ENCODE data around the gene LHB. TPM values are rescaled to one million over a fixed set of nuclear protein-coding genes. Genes with fewer than 3 reads are reported as not detected.
"Not testable (repeated sequence)": the region's sequence is repeated elsewhere in the genome, so short reads cannot be mapped to it uniquely, and the experiment has no call there.

LHB gene
- total and polyA plus RNA-seq, 7 donors: 0.32 TPM; not detected in 6

DNA sequence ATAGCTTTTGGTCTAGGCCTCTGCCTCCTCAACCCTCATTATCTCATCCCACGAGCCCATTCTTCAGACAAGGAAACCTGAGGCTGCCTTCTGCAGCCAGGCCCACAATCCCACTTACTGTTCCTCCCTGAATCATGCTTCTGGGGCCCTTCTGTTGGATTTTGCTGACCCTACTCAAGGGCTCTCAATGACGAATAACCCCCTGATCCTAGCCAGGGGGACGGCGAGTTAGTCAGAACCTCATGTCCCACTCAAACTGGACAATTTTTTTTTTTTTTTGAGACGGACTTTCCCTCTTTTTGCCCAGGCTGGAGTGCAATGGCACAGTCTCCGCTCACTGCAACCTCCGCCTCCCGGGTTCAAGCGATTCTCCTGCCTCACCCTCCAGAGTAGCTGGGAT, 5.2 kb upstream of the LHB start:
- H3K9me3 ChIP-seq: no peaks in the 10 kb centered on the region
- no peak overlapping the region for H3K27ac ChIP-seq
- TF ChIP-seq, protein P1, sequence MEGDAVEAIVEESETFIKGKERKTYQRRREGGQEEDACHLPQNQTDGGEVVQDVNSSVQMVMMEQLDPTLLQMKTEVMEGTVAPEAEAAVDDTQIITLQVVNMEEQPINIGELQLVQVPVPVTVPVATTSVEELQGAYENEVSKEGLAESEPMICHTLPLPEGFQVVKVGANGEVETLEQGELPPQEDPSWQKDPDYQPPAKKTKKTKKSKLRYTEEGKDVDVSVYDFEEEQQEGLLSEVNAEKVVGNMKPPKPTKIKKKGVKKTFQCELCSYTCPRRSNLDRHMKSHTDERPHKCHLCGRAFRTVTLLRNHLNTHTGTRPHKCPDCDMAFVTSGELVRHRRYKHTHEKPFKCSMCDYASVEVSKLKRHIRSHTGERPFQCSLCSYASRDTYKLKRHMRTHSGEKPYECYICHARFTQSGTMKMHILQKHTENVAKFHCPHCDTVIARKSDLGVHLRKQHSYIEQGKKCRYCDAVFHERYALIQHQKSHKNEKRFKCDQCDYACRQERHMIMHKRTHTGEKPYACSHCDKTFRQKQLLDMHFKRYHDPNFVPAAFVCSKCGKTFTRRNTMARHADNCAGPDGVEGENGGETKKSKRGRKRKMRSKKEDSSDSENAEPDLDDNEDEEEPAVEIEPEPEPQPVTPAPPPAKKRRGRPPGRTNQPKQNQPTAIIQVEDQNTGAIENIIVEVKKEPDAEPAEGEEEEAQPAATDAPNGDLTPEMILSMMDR (IDR thresholded peaks at IDR 0.05): no peak
- no peak overlapping the region for H3K4me3 ChIP-seq
- no peaks in the 10 kb centered on the region for H3K27me3 ChIP-seq (ENCODE audit: insufficient read depth in 3 of 3, low read length in 2 of 3)
- no peak for DNase-seq
- intact Hi-C loops (cut with DNase I): no loop called here
- no peak for ATAC-seq
- H3K4me1 ChIP-seq: peaks cover 7% of the 10 kb centered on the region
- no peaks in the 10 kb centered on the region for H3K36me3 ChIP-seq (ENCODE audit: insufficient read depth in 1 of 2, low read depth in 1 of 2)
- WGBS, 3 donors: 89 to 91% (median 89%) methylated on average over 9 of the region's 9 CpGs

DNA sequence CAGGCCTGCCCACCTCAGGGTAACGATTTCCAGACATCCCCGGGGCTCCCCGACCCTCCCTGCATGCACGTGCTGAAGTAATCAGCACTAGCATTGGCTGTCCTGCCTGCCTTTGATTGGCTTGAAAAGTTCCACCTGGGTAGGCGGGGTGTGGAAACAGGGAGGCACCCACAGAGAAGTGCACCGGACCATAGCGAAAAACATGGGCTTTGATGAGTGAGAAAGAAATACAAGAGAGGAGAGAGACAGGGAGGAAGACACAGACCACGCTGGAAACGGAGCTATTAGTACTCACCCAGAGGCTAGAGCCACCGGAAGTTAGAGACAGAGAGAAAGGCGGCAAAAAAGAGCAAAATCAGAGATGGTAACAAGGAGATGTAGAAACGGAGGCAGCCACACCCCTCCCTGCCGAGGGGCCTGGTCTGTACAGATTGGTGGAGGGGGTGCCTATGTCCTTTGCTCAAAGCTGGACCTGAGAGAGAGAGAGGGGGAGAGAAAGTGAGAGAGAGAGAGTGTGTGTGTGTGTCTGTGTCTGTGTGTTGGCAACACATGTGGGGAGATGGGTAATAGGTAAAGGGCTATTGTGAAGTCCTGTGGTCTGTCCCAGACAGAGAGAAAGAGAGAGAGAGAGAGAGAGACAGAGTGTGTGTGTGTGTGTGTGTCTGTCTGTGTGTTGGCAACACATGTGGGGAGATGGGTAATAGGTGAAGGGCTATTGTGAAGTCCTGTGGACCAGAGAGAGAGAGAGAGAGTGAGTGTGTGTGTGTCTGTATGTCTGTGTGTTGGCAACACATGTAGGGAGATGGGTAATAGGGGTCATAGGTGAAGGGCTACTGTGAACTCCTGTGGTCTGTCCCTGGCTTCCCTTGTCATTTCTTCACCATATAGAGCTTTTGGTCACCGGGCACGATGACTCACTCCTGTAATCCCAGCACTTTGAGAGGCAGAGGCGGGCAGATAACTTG, 4.3 kb upstream of the LHB start:
- intact Hi-C loops (cut with DNase I): no loop called here

DNA sequence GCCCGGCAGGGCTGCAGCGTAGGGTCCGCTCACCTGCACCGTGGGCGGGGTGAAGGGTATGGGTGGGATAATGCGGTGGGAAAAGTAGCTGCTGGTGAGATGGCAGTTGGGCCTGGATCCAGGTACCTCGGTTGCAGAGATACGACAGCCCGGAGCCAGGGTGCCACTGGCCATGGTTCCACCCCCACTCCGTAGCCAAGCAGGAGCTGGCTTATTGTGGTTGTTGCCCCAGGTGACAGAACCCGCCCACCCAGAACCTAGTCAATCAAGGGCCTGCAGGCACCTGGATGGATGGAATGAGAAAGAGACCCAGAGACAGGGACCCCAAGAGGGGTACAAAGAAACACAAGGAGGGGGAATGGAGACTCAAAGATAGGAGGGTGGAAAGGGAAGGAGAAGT, 3.5 kb upstream of the LHB start:
- intact Hi-C loops (cut with DNase I): no loop called here
- Histone ChIP-seq H3K9me3 (no peaks in the 10 kb centered on the region), H3K4me3 (no peak overlapping the region), H3K36me3 (ENCODE audit: insufficient read depth in 1 of 2, low read depth in 1 of 2) (peaks cover 2 to 10% of the 10 kb centered on the region in 2 donors), H3K27ac (no peak overlapping the region), H3K4me1 (peaks cover 7% of the 10 kb centered on the region), H3K27me3 (ENCODE audit: insufficient read depth in 3 of 3, low read length in 2 of 3) (no peaks in the 10 kb centered on the region)
- ATAC-seq: no peak
- 76 to 79% (median 78%) methylated on average over 11 of the region's 11 CpGs for WGBS, 3 donors
- TF ChIP-seq, protein P1 (IDR thresholded peaks at IDR 0.05): no peak
- no peak for DNase-seq

More for the DNA sequence above, 4.3 kb upstream of the LHB start:
- Histone ChIP-seq H3K4me3 (no peak overlapping the region), H3K9me3 (no peaks in the 10 kb centered on the region), H3K36me3 (ENCODE audit: insufficient read depth in 1 of 2, low read depth in 1 of 2) (peaks cover 0 to 1% of the 10 kb centered on the region in 2 donors), H3K27ac (no peak overlapping the region), H3K27me3 (ENCODE audit: insufficient read depth in 3 of 3, low read length in 2 of 3) (no peaks in the 10 kb centered on the region), H3K4me1 (peaks cover 7% of the 10 kb centered on the region)
- WGBS, 3 donors: 45 to 54% (median 50%) methylated on average over 16 of the region's 16 CpGs
- no peak for ATAC-seq
- TF ChIP-seq, protein P1 (IDR thresholded peaks at IDR 0.05): no peak
- DNase-seq: no peak

DNA sequence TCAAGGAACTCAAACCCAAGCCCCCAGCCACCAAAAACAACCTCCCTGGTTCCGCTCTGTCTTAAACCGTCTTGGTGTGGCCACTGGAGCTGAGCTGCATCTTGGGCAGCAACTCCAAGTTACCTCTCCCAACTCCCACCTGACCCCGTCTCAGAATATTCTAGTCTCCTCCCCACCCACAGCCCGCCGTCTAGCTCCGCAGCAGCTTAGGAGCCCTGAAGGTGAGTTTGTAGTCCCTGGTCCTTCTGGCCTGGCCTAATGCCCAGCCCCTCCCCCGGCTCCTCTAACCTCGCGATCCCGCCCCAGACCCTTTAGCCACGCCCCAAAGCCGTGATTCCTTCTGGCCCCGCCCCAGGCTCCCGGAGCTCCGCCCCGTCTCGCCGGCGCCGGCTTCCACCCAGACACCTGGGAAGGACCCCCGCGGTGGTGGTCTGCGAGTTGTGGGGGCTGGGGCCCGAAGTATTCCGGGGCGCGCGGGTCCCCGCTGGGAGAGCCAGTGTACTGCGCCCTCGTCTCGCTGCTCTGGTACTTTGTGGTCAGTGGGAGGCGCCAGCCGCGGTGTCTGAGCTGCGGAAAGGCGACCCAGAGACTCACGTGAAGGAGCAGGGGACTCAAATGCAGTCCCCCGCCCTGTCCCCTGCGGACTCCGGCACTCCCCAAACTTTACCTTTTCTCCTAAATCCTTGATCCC, 2.5 kb upstream of the LHB start:
- H3K36me3 ChIP-seq (ENCODE audit: insufficient read depth in 1 of 2, low read depth in 1 of 2): peaks cover 10 to 19% of the 10 kb centered on the region in 2 donors
- H3K27ac ChIP-seq: no peak overlapping the region
- peak; percentile 74 to 89 (median 78) for ATAC-seq
- intact Hi-C loops (cut with DNase I): no loop called here
- peak overlapping the region; percentile 66 for H3K4me3 ChIP-seq
- no peaks in the 10 kb centered on the region for H3K9me3 ChIP-seq
- peak; percentile 68 to 90 for DNase-seq
- H3K27me3 ChIP-seq (ENCODE audit: insufficient read depth in 3 of 3, low read length in 2 of 3): no peaks in the 10 kb centered on the region
- TF ChIP-seq, protein P1 (IDR thresholded peaks at IDR 0.05): no peak
- H3K4me1 ChIP-seq: peaks cover 7% of the 10 kb centered on the region
- 13 to 20% (median 14%) methylated on average over 38 to 41 of the region's 41 CpGs for WGBS, 3 donors

DNA sequence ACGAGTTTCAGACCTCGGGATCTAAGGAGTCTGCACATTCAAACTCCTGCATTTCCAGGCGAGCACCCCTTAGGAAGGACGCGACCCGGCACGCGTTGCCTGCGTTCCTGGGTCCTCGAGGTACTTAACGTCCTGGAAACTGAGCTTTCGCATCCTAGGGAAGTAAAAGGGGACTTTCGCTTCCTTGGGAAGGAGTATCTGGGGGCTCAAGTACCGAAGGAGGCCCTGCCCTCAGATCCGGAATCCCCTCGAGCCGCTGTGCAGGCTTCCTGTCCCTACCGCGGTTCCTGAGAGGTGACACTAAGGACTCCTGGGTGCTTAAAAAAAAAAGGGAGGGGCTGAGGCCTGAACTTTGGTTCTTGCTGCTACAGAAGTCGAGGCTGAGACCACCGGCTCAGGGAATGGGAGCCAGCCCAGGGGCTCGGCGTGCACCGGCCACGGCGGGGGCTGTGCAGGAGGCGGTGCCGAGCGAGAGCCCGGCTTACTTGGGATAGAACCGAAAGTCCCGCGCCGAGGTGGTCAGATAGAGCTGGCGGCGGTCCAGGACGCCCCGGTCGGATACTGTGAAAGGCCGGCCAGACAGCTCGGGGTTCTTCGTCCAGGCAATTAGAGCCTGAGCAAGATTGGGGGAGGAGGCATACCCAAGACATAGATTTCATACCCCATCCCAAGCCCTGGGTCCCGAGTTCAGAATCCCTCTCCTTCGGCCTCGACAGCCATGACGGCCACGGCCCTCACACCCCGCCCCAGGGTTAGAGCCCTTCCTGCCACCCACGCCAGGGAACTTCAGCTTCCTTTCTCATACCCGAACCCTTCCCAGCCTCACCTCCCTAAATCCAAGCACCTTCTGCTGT, 1.7 kb upstream of the LHB start:
- H3K27me3 ChIP-seq (ENCODE audit: insufficient read depth in 3 of 3, low read length in 2 of 3); H3K9me3 ChIP-seq; DNase-seq; H3K27ac ChIP-seq; H3K4me1 ChIP-seq; intact Hi-C loops (cut with DNase I): not testable (repeated sequence)
- Histone ChIP-seq H3K4me3 (peak overlapping the region; percentile 66), H3K36me3 (ENCODE audit: insufficient read depth in 1 of 2, low read depth in 1 of 2) (peaks cover 12 to 26% of the 10 kb centered on the region in 2 donors)
- WGBS, 3 donors: 2 to 4% (median 4%) methylated on average over 42 to 50 of the region's 50 CpGs
- ATAC-seq: peak; percentile 5 to 45 (median 18)

Measured in psoas muscle (tissue), 8 donors.